IMR-90 (cell line): ENCODE results near the gene ABHD16A.

Experiments
- BHLHE40 ChIP-seq: fragments of 150-350 bp; IDR thresholded peaks from 2 replicates; pipeline ENCODE4 v1.6.1; 2016; ENCODE audit warnings: mild to moderate bottlenecking, low read depth, low read length
- CTCF ChIP-seq: conservative IDR thresholded peaks from 2 replicates; pipeline ENCODE4 v1.5.1; 2012; ENCODE audit warnings: mild to moderate bottlenecking, low read depth, low read length, improper control_type of control experiment
- ELK1 ChIP-seq: fragments of 150-350 bp; IDR thresholded peaks from 2 replicates; pipeline ENCODE4 v1.6.1; 2016; ENCODE audit warnings: low read depth, mild to moderate bottlenecking, low read length, moderate library complexity, borderline replicate concordance
- FOS ChIP-seq: fragments of 150-350 bp; IDR thresholded peaks from 2 replicates; pipeline ENCODE4 v1.6.1; 2016; ENCODE audit warnings: low read depth, low read length
- POLR2A ChIP-seq: IDR thresholded peaks from 2 replicates; pipeline ENCODE4 v1.6.1; 2012; ENCODE audit warnings: mild to moderate bottlenecking, low read depth, low read length
- RFX5 ChIP-seq: IDR thresholded peaks from 2 replicates; pipeline ENCODE4 v1.8.0; 2012; ENCODE audit warnings: low read depth, mild to moderate bottlenecking, low read length, moderate library complexity
- USF2 ChIP-seq: fragments of 150-350 bp; IDR thresholded peaks from 2 replicates; pipeline ENCODE4 v1.6.1; 2017; ENCODE audit warnings: mild to moderate bottlenecking, antibody characterized with exemption, low read length, low read depth

GRCh38 chr6:31654574-31655348 lies 48.4 kb downstream of the ABHD16A start:
- TF ChIP-seq POLR2A (no peak), CTCF (no peak), ELK1 (no peak), BHLHE40 (no peak), RFX5 (no peak), FOS (no peak), USF2 (no peak)
